Effector memory CD4-positive, alpha-beta T cell (primary cell): ENCODE results near the gene KCNJ11.
A peak's percentile ranks its signal among the peaks of the same experiment; 100 is the strongest.
"Not testable (repeated sequence)": the region's sequence is repeated elsewhere in the genome, so short reads cannot be mapped to it uniquely, and the experiment has no call there.

ENCODE experiments used
- DNase-seq, 3 donors: peaks; one replicate each; pipeline ENCODE4 v3.0.0-alpha.2; 2020
- H3K27ac ChIP-seq: 2 replicates; pipeline ENCODE4 v1.7.0; 2013; ENCODE audit warnings: mild to moderate bottlenecking, low read length, moderate library complexity; ENCODE audit not compliant: insufficient read depth, poor library complexity, severe bottlenecking
- H3K27me3 ChIP-seq: replicated peaks from 2 replicates; pipeline ENCODE4 v1.7.0; 2013; ENCODE audit warnings: mild to moderate bottlenecking, low read length; ENCODE audit not compliant: insufficient read depth, control insufficient read depth, poor library complexity, severe bottlenecking
- H3K36me3 ChIP-seq: 2 replicates; pipeline ENCODE4 v1.7.0; 2013; ENCODE audit warnings: mild to moderate bottlenecking, low read length, moderate library complexity; ENCODE audit not compliant: control insufficient read depth, insufficient read depth
- H3K4me1 ChIP-seq: 2 replicates; pipeline ENCODE4 v1.7.0; 2013; ENCODE audit warnings: low read length, mild to moderate bottlenecking; ENCODE audit not compliant: control insufficient read depth, insufficient read depth, poor library complexity, severe bottlenecking
- H3K4me3 ChIP-seq: 2 replicates; pipeline ENCODE4 v1.7.0; 2013; ENCODE audit warnings: low read length, low read depth, mild to moderate bottlenecking; ENCODE audit not compliant: insufficient read depth, poor library complexity, severe bottlenecking
- H3K9me3 ChIP-seq: 2 replicates; pipeline ENCODE4 v1.7.0; 2013; ENCODE audit warnings: mild to moderate bottlenecking, low read length, moderate library complexity; ENCODE audit not compliant: control insufficient read depth
- total RNA-seq, 3 donors: gene quantifications; one replicate each; lab custom pipeline; 2026; lab: John Stamatoyannopoulos, UW

KCNJ11 gene
- total RNA-seq: 0.35 to 0.39 (median 0.35) reads per million in 3 donors

GRCh38 chr11:17388609-17389210, at the start of gene KCNJ11:
Gene KCNJ11 (minus strand): TSS chr11:17388659. CDS start chr11:17388091, 568 bp downstream.
- no peak within 1 kb of the TSS for H3K27ac ChIP-seq
- H3K27me3 ChIP-seq: no peaks in the 10 kb centered on the region
- H3K9me3 ChIP-seq: no peaks in the 10 kb centered on the region
- H3K4me3 ChIP-seq: peak within 1 kb of the TSS; percentile 69
- H3K36me3 ChIP-seq: no peaks in the 10 kb centered on the region
- peaks cover 3% of the 10 kb centered on the region for H3K4me1 ChIP-seq
- no peak for DNase-seq

- no peak for DNase-seq
- no peaks in the 10 kb centered on the region for H3K9me3 ChIP-seq
- no peaks in the 10 kb centered on the region for H3K27me3 ChIP-seq
- H3K27ac ChIP-seq: no peak overlapping the region
- H3K4me1 ChIP-seq: no peaks in the 10 kb centered on the region
- no peak overlapping the region for H3K4me3 ChIP-seq
- no peaks in the 10 kb centered on the region for H3K36me3 ChIP-seq
Measured at GRCh38 chr11:17437366-17437765, 48.9 kb upstream of the KCNJ11 start.

- Histone ChIP-seq H3K4me1 (no peaks in the 10 kb centered on the region), H3K9me3 (no peaks in the 10 kb centered on the region), H3K4me3 (no peak overlapping the region), H3K27ac (no peak overlapping the region), H3K36me3 (no peaks in the 10 kb centered on the region), H3K27me3 (no peaks in the 10 kb centered on the region)
- DNase-seq: no peak
Measured at GRCh38 chr11:17434108-17434507, 45.6 kb upstream of the KCNJ11 start.

GRCh38 chr11:17432002-17432401, 43.5 kb upstream of the KCNJ11 start:
- Histone ChIP-seq H3K27ac (no peak overlapping the region), H3K27me3 (no peaks in the 10 kb centered on the region), H3K4me3 (no peak overlapping the region), H3K36me3 (no peaks in the 10 kb centered on the region), H3K9me3 (no peaks in the 10 kb centered on the region), H3K4me1 (no peaks in the 10 kb centered on the region)
- DNase-seq: no peak

- Histone ChIP-seq H3K27ac (no peak overlapping the region), H3K4me3 (no peak overlapping the region), H3K36me3 (no peaks in the 10 kb centered on the region), H3K4me1 (no peaks in the 10 kb centered on the region), H3K27me3 (no peaks in the 10 kb centered on the region), H3K9me3 (no peaks in the 10 kb centered on the region)
- no peak for DNase-seq
Measured at GRCh38 chr11:17431139-17431538, 42.7 kb upstream of the KCNJ11 start.

GRCh38 chr11:17430616-17431015, 42.2 kb upstream of the KCNJ11 start:
- H3K9me3 ChIP-seq: no peaks in the 10 kb centered on the region
- H3K27me3 ChIP-seq: no peaks in the 10 kb centered on the region
- no peaks in the 10 kb centered on the region for H3K4me1 ChIP-seq
- no peak for DNase-seq
- H3K27ac ChIP-seq: no peak overlapping the region
- no peaks in the 10 kb centered on the region for H3K36me3 ChIP-seq
- no peak overlapping the region for H3K4me3 ChIP-seq

GRCh38 chr11:17428925-17429324, 40.5 kb upstream of the KCNJ11 start:
- H3K36me3 ChIP-seq: no peaks in the 10 kb centered on the region
- no peaks in the 10 kb centered on the region for H3K4me1 ChIP-seq
- no peak for DNase-seq
- H3K9me3 ChIP-seq: no peaks in the 10 kb centered on the region
- no peak overlapping the region for H3K27ac ChIP-seq
- H3K27me3 ChIP-seq: no peaks in the 10 kb centered on the region
- H3K4me3 ChIP-seq: no peak overlapping the region

- Histone ChIP-seq H3K4me3 (no peak overlapping the region), H3K27ac (no peak overlapping the region), H3K27me3 (no peaks in the 10 kb centered on the region), H3K4me1 (no peaks in the 10 kb centered on the region), H3K36me3 (no peaks in the 10 kb centered on the region), H3K9me3 (no peaks in the 10 kb centered on the region)
- no peak for DNase-seq
Measured at GRCh38 chr11:17428261-17428660, 39.8 kb upstream of the KCNJ11 start.

- H3K9me3 ChIP-seq, DNase-seq, H3K27me3 ChIP-seq: not testable (repeated sequence)
Measured at GRCh38 chr11:17426233-17426632, 37.8 kb upstream of the KCNJ11 start.

GRCh38 chr11:17423533-17424310, 35.3 kb upstream of the KCNJ11 start:
- Histone ChIP-seq H3K4me1 (no peaks in the 10 kb centered on the region), H3K9me3 (no peaks in the 10 kb centered on the region), H3K27ac (no peak overlapping the region), H3K36me3 (no peaks in the 10 kb centered on the region), H3K27me3 (peaks cover 5% of the 10 kb centered on the region), H3K4me3 (no peak overlapping the region)
- DNase-seq: no peak

More at GRCh38 chr11:17426233-17426632, 37.8 kb upstream of the KCNJ11 start:
- not testable (repeated sequence) for H3K4me3 ChIP-seq, H3K4me1 ChIP-seq, H3K36me3 ChIP-seq, H3K27ac ChIP-seq
